Hematopoietic multipotent progenitor cell treated with erythropoietin and hydrocortisone succinate and interleukin-3 and kit ligand, for 8 days (in vitro differentiated cells): ENCODE results near the gene TMEM106B.

Experiments used
- DNase-seq: peaks from one replicate; pipeline ENCODE4 v3.0.0-alpha.2; 2015

Gene TMEM106B

DNA sequence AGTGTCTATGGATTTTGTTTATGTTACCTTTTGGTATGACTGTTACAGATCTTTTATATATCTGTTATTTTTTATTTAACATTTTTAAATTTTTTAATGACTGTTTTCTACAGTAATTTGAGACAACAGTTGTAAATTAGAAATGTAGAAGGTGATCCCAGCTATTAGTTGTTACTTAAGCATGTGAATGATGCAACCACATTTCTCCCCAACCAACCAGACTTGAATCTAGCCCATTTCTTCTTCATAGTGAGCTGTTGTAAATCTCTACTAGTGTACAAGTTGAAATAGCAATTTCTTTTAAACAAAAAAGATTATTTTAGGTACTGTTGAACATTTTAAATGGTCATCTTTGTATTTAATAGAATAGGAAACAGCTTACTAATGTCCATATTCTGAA is 18.0 kb downstream of the TMEM106B start:
- DNase-seq: no peak

DNA sequence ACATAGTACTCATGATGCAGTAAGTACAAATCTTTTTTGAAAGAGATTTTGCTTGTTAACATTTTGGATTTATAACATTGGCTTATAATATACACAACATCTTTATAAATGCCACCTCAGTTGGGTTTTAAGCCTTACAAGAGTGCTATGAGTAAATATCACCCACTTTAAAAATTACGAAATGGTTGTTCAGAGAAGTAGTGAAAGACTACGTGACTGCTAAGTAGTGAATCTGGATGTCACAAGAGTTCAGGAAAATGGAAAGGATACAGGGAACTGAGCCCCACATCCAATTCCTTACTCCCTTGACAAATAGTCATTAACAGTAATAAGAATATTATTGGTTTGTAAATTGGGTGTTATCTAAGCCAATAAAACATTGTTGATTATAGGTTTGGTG is 20.0 kb downstream of the TMEM106B start:
- no peak for DNase-seq

DNA sequence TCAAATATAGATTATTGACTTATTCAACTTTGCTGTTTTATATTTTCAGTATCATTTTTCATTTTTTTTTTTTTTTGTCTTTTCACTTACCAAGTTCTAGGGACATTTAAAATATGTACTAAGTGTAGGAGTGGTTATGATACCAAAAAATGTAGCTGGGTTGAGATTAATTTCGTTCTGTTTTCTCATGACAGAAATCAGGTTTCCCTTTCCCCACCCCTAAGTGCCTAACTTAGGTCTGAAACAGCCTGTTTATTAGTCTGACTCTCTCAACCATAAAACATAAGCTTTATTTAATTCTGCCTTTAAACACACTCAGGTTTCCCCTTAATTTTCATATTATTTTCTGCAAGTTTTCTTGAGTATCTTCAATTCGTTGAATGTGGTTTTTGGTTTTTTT is 22.1 kb downstream of the TMEM106B start:
- no peak for DNase-seq

DNA sequence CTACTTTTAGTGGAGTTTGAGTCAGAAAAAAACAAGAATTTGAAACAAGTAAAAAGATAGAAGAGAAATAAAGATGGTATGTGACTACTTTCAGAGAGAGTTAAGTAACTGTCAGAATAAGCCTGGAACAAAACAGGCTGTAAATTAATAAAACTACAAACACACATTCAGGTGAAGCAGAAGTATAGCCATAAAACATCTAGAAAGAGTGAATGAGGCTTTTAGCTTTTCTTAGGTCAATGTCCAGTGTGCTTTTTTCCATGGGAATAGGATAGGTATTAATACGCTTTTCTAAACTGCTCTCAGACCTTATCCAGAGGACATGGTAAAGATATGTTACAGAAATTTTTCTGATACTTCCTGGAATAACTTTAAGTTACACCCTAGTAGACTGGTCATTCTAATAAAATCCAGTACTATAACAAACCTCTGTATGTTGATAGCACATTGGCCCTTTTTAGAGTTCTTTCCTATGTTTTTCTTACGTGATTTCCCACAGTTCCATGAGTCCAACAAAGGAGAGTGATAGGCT is 23.3 kb downstream of the TMEM106B start:
- no peak for DNase-seq

DNA sequence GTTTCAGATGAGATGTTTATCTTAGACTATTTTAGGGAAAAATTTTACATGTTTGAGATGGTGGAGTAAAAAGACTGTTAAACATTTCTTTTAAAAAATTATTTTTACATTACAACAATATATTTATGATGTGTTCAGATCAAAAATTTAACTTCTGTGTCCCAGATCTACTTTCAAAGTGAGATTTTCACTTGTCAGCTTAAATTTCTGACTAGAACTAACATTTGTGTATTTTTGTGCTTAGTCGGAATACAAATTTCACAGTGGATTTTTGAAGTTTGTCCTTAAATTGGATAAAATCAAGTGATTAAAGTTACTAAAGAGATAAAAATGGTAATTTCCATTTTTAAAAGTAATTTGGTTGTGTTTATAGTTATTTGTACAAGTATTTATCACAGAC is 24.9 kb downstream of the TMEM106B start:
- no peak for DNase-seq

DNA sequence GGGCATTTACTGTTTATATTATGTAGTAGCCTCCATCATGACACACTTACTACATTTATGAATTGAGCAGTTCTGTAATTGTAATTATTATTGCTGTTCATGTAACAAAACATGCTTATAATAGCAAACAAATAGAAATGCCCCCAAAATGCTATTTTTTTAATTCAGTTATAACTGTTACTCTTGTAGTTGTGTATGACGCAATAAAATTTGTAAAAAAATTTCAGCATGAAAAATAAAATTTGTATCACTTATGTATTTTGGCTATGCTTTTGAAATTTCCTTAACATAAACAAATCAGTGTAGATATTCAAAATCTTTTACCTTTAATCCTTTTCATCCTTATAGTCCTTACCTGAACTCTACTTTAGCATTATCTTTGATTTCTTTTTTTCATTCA is 25.9 kb downstream of the TMEM106B start:
- DNase-seq: no peak

DNA sequence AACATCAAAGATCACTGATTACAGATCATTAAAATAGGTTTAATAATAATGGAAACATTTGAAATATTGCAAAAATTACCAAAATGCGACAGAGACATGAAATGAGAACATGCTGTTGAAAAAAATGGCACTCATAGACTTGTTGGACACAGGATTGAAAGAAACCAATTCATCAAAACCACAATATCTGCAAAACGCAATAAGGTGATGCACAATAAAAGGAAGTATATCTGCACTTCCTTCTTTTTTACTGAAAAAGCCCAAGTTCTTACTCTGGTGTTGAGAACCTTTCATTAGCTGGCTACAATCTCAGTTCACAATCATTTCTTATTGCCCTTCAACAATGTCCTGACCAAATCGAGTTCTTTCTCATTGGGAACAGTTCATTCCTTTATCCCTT is 28.7 kb downstream of the TMEM106B start:
- DNase-seq: no peak

DNA sequence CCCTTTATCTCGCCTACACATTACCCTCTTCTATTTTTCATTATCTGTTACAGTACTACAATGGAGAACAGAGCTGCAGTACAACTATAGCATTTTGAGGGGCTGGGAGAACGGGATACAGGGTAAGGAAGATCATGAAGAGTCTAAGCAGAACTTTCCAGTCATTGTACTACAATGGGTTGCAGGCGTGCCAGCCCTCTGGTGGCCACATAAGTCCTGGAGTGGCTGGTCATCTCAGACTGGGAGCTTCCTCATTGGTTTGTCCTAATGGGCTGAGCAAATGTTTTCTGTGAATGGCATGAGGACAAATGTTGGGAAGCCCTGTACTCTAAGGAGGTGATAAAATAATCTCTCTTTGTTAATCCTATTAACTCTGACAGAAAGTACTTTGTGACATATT is 33.0 kb downstream of the TMEM106B start:
- peak; percentile 20 for DNase-seq

DNA sequence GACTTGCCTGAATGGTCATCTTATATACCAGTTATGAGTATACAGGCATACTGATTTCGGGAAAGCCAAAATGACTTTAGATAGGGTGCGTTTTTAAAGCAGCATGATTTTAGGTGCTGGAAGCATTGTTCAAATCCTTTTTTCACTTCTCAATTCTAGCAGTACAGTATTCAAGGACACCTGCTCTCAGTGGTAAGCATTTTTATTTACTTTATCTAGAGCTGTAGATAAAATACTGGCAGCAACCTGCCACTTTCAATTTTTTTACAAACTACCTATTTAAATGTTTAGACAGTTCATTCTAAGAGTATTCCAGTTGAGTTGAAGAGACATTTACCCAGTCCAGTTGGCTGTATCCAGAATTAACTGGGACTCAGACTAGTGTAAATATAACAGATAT is 33.6 kb downstream of the TMEM106B start:
- DNase-seq: no peak

DNA sequence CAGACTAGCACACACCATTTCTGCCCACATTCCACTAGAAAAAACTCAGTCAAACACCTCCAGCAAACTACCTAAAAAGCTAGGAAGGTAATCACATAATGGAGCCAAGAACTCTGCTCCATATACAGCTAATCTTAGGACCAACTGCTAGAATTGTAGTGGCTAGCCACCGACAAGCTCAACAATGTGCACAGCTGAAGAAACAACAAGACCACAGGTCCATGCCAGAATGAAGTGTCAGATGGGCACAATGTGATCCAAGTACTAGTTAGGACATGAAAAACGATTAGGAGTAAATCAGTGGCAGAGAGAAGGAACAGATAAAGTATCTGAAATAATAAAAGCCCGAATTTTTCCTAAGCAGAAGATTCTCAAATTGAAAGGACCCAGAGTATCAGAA is 38.6 kb downstream of the TMEM106B start:
- no peak for DNase-seq

DNA sequence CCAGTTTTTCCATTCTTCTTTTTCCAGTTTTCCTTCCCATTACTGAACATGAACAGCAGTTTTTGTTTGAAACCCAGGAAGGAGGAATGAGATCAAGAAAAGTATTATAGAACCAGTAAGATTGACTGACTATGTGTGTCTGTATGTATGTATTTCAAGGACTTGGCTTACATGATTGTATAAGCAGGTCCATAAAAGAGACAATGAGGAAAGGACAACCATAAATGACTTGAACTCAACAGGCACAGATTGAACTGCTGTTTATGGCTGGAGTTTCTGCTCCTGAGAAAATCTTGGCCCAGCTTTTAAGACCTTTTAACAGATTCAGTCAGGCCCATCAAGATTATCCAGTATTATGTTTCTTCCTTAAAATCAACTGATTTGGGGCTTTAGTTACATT is 39.1 kb downstream of the TMEM106B start:
- no peak for DNase-seq

DNA sequence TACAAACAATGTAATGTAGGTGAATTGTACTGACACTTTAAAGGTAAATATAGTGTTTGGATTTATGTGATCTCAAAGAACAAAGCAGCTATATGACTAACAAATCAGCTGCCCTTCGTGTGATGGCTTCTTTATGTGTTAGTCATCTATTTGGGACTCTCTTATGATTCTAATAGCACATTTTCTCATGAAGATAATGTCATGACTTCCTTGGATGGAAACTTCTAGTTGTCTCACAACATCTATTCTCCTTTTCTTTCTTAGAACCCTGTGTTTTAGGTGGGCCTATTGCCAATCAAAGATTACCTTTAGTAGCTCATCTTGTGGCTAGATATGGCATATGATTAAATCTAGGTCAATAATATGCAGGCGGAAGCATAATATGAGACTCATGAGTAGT is 45.0 kb downstream of the TMEM106B start:
- DNase-seq: no peak

DNA sequence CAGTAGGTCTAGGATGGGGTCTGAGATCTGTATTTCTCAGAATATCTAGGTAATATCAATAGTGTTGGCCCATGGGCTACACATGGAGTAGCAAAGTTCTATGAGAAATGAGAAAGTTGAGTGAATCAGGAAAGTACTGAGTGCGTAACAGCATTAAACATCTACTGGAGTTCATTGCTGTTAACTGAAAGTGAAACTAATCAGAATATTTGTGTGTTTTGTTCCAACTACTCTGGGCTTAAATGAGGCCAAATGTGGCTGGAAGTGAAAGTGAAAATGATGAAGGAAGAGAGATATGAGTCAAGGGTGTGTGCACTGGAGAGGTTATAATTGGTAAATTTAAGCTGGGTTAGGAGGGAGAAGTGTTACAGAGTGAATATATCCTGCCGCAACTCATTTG is 46.5 kb downstream of the TMEM106B start:
- DNase-seq: peak; percentile 11

DNA sequence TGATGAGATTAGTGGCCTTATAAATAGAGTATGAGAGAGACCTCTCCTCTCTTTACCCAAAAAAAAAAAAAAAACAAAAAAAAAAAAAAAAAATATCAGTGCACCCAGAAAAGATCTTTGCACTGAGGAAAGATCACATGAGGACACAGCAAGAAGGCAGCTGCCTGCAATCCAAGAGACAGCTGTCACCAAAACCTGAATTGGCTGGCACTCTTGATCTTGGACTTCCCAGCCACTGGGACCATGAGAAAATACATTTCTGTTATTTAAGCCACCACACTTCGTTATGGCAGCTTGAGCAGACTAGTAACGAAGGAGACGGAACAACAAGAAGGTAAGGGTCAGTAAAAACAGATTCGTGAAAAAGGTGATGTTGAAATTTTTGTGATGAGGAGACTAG is 47.0 kb downstream of the TMEM106B start:
- DNase-seq: no peak

DNA sequence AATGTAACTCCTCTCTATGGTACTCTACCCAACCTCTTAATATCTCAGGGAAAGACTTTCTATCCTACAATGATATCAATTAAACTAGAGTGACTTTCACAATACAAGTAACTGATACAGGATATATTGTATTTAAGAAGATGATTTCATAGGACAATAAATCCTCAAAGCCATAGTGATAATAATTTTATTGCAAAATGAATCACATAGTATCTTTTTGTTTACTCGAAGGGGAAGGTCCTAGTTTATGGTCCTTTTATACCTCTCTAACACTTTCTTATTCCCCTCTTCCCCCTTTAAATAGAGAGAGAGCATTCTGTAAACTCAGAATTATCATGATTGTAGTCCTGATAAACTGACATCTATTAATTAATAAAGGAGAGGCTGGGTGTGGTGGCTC is 56.4 kb downstream of the TMEM106B start:
- DNase-seq: no peak

DNA sequence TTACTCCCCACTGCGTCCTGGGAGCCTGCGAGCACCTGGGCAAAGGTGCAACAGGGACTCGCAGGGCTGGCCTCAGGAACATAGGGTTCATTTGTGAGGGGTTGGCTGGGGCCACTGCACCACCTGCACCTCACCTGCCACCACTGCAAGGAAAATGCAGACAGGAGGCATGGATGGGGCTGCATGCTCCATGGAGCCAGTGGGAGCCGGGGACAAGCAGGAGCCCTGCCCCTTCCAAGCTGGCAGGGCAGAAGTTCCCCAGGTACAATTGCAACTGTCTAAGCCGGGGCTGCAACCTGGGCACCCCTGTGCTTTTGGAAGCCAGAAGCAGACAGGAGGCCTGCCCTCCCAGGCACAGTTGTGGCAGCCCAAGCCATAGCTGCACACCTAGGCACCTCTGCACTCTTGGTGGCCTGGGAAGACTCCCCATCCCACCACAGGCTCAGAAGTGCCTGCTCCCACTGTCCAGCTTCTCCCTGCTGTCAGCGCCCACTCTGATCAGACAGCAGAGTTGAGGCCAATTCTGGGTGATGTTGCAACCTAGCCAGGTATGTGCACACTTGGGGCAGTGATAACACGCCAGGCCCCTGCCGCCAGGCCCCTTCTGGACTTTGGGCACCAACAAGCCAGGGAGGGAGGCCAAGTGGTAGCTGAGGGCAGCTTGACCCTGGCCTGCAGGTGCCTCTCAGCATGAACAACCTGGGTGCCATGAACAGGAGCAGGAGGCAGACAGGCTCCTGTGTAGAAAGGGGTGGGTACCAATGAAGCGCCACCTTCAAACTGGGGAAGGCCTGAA is 58.2 kb downstream of the TMEM106B start:
- DNase-seq: no peak

DNA sequence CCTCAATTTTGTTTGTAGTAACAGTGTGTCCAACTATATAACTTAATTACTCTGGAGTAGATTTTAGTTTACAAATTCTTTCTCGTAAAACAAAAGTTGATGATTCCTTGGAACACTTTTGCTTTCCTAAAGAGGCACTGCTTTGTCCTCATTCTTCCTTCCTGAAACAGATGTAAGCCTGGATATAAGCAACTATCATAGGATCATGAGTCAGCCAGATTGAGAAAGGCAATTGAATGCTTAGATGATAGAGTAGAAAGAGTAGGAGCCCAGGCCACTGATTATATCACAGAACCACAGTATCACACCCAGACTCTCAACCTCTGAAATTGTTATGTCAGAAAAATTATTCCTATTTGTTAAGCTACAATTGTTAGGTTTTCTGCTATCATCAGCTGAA is 69.9 kb downstream of the TMEM106B start:
- no peak for DNase-seq

DNA sequence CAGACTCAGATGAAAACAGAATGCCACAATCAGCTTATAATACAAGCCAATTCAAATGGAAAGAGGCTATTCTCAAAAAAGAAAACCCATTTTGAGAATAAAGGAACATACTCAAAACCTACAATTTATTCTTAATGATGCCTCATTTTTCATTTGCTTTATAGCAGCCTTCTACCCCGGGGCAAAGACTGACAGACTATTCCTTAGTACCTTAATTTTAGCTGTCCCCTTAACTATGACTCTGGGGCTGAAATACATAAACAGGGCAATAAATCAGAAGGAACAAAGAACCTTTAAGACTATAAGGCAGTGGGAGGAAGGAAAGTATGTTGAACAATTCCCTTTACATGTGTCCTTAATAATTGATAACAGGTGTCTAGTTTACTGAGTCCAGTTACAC is 76.8 kb downstream of the TMEM106B start:
- DNase-seq: no peak

DNA sequence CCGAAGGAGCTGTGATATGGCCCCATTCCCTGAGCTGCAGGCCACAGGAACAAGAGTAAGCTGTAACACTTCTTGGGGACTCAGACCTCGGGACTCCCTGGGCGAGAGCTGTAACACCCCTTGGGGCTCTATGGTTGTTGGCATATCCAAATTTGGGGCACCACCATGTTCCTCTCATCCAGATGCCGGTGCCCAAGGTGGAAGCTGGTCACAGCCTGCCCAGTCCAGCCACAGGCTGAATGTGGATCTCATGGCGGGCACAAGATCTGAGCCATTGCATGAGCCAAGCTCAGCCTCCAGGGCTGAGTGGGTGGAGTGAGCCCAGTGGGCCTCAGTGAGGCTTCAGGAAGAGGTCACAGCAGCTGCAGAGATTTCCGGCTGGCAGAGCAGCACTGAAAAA is 78.9 kb downstream of the TMEM106B start:
- DNase-seq: no peak

DNA sequence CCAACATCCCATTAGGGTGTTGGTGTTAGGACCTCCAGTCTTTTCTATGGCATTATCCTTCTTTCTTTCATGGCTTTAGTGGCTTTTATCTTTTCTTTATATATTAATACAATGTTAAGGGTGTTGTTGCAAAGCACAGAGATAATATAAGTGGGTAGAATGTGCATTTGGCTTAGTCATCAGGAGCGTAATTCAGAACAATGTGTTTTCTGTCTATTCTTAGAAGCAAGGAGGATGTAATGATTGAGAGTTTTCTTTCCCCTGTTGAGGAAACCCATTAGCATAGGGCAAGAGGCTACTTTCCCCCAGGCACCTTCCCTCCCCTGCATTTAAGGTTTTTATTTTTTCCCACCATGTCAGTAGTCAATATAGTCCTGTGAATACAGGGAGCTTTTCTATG is 79.7 kb downstream of the TMEM106B start:
- DNase-seq: no peak

DNA sequence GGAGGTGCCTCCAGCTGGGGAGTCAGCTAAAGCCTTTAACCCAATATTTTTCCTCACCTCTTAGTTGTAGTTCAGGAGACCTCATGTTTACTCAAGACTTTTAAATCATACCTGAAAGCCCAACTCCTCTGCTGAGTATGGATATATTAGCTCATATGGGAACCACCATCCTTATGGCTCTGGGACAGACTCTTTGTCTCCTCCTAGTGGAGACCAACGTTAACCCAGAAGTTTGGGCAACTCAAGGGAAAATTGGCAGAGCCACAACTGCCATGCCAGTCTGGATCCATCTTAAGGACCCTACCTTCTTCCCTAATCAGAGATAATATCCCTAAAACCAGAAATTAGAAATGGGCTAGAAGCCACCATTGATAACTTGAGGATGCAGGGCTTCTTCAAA is 80.8 kb downstream of the TMEM106B start:
- peak; percentile 37 for DNase-seq
